GM19468 (cell line): ENCODE measurements around the gene PSMD10.

ENCODE experiments used
- ATAC-seq: cut with Tn5 transposase; IDR thresholded peaks from one replicate; pipeline ENCODE4 v1.9.1; 2021; ENCODE audit warnings: mild to moderate bottlenecking, moderate library complexity, moderate number of reproducible peaks; ENCODE audit not compliant: unreplicated experiment; ENCODE audit errors: extremely low read depth

The PSMD10 gene

GRCh38 chrX:108091264-108091877 is at the start of gene PSMD10, which contains the start of gene ATG4A:
TSS of gene PSMD10 (minus strand) at chrX:108091542. CDS start at chrX:108091520, 22 bp downstream.
TSS of gene ATG4A (plus strand) at chrX:108091778. CDS start at chrX:108091827, 49 bp downstream.
- ATAC-seq: peak; percentile 98

- no peak for ATAC-seq
Observed at GRCh38 chrX:108138814-108139702, 47.7 kb upstream of the PSMD10 start.

- no peak for ATAC-seq
Observed at GRCh38 chrX:108134724-108135123, 43.4 kb upstream of the PSMD10 start.

GRCh38 chrX:108132876-108133275 is 41.5 kb upstream of the PSMD10 start:
- ATAC-seq: no peak

- no peak for ATAC-seq
Observed at GRCh38 chrX:108132034-108132433, 40.7 kb upstream of the PSMD10 start.

- no peak for ATAC-seq
Observed at GRCh38 chrX:108131471-108131870, 40.1 kb upstream of the PSMD10 start.

GRCh38 chrX:108130889-108131288 is 39.5 kb upstream of the PSMD10 start:
- no peak for ATAC-seq

- no peak for ATAC-seq
Observed at GRCh38 chrX:108127152-108127551, 35.8 kb upstream of the PSMD10 start.

GRCh38 chrX:108126661-108127060 is 35.3 kb upstream of the PSMD10 start:
- no peak for ATAC-seq

- no peak for ATAC-seq
Observed at GRCh38 chrX:108123591-108124366, 32.4 kb upstream of the PSMD10 start.

GRCh38 chrX:108122748-108123147 is 31.4 kb upstream of the PSMD10 start:
- no peak for ATAC-seq

- no peak for ATAC-seq
Observed at GRCh38 chrX:108121291-108121690, 29.9 kb upstream of the PSMD10 start.

- ATAC-seq: no peak
Observed at GRCh38 chrX:108117988-108118387, 26.6 kb upstream of the PSMD10 start.

GRCh38 chrX:108114541-108114940 is 23.2 kb upstream of the PSMD10 start:
- no peak for ATAC-seq

GRCh38 chrX:108105473-108105872 is 14.1 kb upstream of the PSMD10 start:
- ATAC-seq: no peak

GRCh38 chrX:108097380-108097779 is 6.0 kb upstream of the PSMD10 start:
- ATAC-seq: no peak

GRCh38 chrX:108091878-108092291 is 543 bp upstream of the PSMD10 start:
- peak; percentile 3 for ATAC-seq

GRCh38 chrX:108090491-108091263 is 665 bp downstream of the PSMD10 start:
- ATAC-seq: no peak

- ATAC-seq: no peak
Observed at GRCh38 chrX:108088511-108088910, 2.8 kb downstream of the PSMD10 start.

GRCh38 chrX:108087792-108088191 is 3.5 kb downstream of the PSMD10 start:
- ATAC-seq: no peak
